ENCODE measurements around the gene VPS16. TPM values are rescaled to one million over a fixed set of nuclear protein-coding genes. Genes with fewer than 3 reads are reported as not detected.

VPS16 gene
- total RNA-seq, 2 donors from 2014 or later: 88.0 to 101 TPM

GRCh38 chr20:2833761-2834160, 6.8 kb upstream of the VPS16 start:
- H3K9me3 Mint-ChIP-seq: no peaks in the 10 kb centered on the region
- peaks cover 10 to 31% of the 10 kb centered on the region in 2 donors for H3K4me1 Mint-ChIP-seq (ENCODE audit: low read depth in 2 of 2)
- peaks cover 0 to 2% of the 10 kb centered on the region in 2 donors for H3K27me3 Mint-ChIP-seq
- ATAC-seq: no peak
- H3K4me3 Mint-ChIP-seq: no peak overlapping the region
- DNase-seq (ENCODE audit: low spot score): no peak
- no peak overlapping the region for H3K27ac Mint-ChIP-seq
- H3K36me3 Mint-ChIP-seq: peaks cover 18% of the 10 kb centered on the region

- DNase-seq (ENCODE audit: low spot score) (no peak), ATAC-seq (no peak)
- H3K9me3 Mint-ChIP-seq: no peaks in the 10 kb centered on the region
- H3K36me3 Mint-ChIP-seq: peaks cover 22% of the 10 kb centered on the region
- H3K4me1 Mint-ChIP-seq (ENCODE audit: low read depth in 2 of 2): peaks cover 15 to 36% of the 10 kb centered on the region in 2 donors
- H3K27me3 Mint-ChIP-seq: no peaks in the 10 kb centered on the region
- H3K4me3 Mint-ChIP-seq: no peak overlapping the region
- H3K27ac Mint-ChIP-seq: no peak overlapping the region
Measured at GRCh38 chr20:2834401-2835110, 6.0 kb upstream of the VPS16 start.

DNA sequence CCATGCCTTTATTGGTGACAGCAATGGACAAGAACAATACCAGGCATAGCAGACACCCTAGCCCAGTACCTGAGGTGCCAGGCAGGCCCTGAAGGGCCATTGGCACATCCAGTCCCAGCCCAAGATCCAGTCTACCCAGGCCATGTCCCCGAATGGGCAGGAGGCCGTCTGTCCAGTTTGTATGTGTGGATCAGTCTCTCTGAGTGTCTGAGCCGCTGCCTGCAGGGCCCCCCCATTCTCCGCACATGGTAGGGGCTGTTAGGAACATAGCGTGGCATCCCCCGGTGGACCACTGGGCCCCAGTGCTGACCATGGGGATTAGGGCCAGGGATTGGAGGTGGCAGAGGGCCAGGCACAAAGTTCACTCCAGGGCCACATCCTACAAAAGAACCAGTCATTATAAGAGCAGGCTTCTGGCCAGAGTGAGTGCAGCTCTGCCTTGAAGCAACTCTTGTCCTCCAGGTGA, 5.2 kb upstream of the VPS16 start:
- Mint-ChIP-seq H3K27me3 (no peaks in the 10 kb centered on the region), H3K27ac (no peak overlapping the region), H3K36me3 (peaks cover 23% of the 10 kb centered on the region), H3K4me1 (ENCODE audit: low read depth in 2 of 2) (peaks cover 16 to 39% of the 10 kb centered on the region in 2 donors), H3K9me3 (no peaks in the 10 kb centered on the region), H3K4me3 (no peak overlapping the region)
- no peak for DNase-seq (ENCODE audit: low spot score)
- no peak for ATAC-seq

DNA sequence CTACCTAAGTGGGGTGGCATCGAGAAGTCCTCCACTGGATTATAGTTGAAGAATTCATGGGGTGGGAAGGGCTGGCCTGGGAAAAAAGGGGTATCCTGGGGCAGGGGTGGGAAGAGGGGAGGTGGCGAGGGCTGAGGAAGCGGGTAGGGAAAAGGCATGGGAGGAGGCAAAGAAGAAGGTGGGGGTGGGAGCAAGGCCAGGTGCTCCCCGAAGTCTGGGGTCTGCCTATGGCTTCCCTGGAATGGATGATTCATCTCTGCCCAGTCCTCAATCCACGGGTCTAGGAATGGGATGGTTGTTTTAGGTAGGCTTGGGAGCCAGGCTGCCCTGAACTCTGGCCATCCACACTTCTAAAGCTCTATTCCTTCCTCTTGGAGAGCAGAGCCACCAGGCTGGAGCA, 4.5 kb upstream of the VPS16 start:
- ATAC-seq (no peak), DNase-seq (ENCODE audit: low spot score) (no peak)
- no peaks in the 10 kb centered on the region for H3K27me3 Mint-ChIP-seq
- H3K27ac Mint-ChIP-seq: no peak overlapping the region
- H3K4me1 Mint-ChIP-seq (ENCODE audit: low read depth in 2 of 2): peaks cover 16 to 39% of the 10 kb centered on the region in 2 donors
- no peaks in the 10 kb centered on the region for H3K9me3 Mint-ChIP-seq
- H3K36me3 Mint-ChIP-seq: peaks cover 23% of the 10 kb centered on the region
- no peak overlapping the region for H3K4me3 Mint-ChIP-seq

DNA sequence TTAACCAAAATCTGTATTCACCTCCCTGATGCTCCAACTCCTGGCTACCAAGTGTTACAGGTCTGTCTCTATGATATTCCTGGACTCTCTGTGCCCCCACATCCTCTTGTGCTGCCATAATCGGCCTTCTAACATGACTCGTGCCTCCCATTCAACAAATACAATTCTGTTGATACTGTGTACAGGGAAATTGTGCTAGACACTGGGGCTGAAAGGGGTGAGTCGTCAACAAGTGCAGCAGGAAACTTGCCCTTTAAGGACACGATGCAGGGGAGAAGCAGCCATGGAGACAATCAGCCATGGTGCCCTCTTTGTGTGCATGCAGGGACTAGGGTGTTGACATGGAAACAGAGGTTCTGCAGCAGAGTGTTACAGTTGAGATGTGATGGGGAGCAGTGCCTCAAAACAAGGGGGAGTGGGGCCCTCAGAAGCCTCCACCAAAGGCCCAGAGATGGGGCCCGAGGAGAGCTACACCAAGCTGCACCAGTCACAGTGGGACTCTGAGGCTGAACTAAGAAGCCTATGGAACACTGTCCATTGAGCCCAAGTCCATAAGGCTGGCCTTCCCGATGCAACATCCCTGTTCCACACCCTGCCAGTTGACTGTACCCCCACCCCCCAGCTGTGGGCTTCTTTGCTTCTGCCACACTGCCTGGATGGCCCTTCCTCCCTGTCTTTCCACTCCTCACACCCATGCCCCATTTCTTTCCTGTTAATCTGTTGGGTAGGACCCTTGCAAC, 3.2 kb upstream of the VPS16 start:
- no peak for ATAC-seq
- no peaks in the 10 kb centered on the region for H3K27me3 Mint-ChIP-seq
- no peak overlapping the region for H3K27ac Mint-ChIP-seq
- peaks cover 17 to 39% of the 10 kb centered on the region in 2 donors for H3K4me1 Mint-ChIP-seq (ENCODE audit: low read depth in 2 of 2)
- peaks cover 27% of the 10 kb centered on the region for H3K36me3 Mint-ChIP-seq
- no peaks in the 10 kb centered on the region for H3K9me3 Mint-ChIP-seq
- no peak for DNase-seq (ENCODE audit: low spot score)
- no peak overlapping the region for H3K4me3 Mint-ChIP-seq

DNA sequence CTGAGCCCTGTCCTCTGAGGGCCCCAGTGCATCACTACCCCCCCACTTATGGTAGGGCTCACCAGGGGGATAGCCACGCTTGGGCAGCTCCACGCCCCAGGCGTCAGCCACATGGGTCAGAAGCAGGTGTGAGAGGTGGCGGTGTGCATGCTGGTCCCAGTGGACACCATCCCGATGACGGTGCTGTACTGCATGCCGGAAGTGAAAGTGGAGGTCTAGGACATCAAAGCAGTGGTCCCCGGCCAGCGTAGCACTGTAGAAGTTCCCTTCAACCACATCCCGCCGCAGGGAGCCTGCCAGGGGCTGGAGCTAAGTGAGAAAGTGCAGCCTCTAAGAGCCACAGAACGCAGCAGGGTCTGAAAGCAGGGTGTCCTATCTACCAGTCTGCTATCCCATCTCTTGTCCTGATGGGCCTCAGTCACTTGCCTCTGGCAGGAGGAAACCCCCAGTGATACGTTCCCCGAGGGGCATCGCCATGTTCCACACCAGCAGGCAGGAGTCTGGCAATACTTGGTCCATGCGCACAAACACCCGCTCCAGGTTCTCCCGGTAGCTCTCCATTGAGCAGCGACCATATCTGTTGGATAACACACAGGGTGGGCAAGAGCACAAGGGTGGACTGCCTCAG, 2.3 kb upstream of the VPS16 start:
- no peak for ATAC-seq
- Mint-ChIP-seq H3K4me3 (no peak overlapping the region), H3K27ac (no peak overlapping the region), H3K4me1 (ENCODE audit: low read depth in 2 of 2) (peaks cover 17 to 36% of the 10 kb centered on the region in 2 donors), H3K27me3 (no peaks in the 10 kb centered on the region), H3K36me3 (peaks cover 27% of the 10 kb centered on the region), H3K9me3 (no peaks in the 10 kb centered on the region)
- DNase-seq (ENCODE audit: low spot score): no peak

GRCh38 chr20:2838847-2839671, 1.5 kb upstream of the VPS16 start:
- Mint-ChIP-seq H3K4me1 (ENCODE audit: low read depth in 2 of 2) (peaks cover 23 to 42% of the 10 kb centered on the region in 2 donors), H3K9me3 (no peaks in the 10 kb centered on the region), H3K27me3 (no peaks in the 10 kb centered on the region), H3K27ac (peak overlapping the region; percentile 81 to 92), H3K4me3 (peak overlapping the region; percentile 91), H3K36me3 (peaks cover 27% of the 10 kb centered on the region)
- ATAC-seq (no peak), DNase-seq (ENCODE audit: low spot score) (no peak)

- H3K9me3 Mint-ChIP-seq: no peaks in the 10 kb centered on the region
- H3K4me1 Mint-ChIP-seq (ENCODE audit: low read depth in 2 of 2): peaks cover 30 to 49% of the 10 kb centered on the region in 2 donors
- no peaks in the 10 kb centered on the region for H3K27me3 Mint-ChIP-seq
- H3K36me3 Mint-ChIP-seq: peaks cover 27% of the 10 kb centered on the region
- H3K27ac Mint-ChIP-seq: peak overlapping the region; percentile 81 to 92
- DNase-seq (ENCODE audit: low spot score): no peak
- peak overlapping the region; percentile 91 for H3K4me3 Mint-ChIP-seq
- no peak for ATAC-seq
Measured at GRCh38 chr20:2839732-2840137, 810 bp upstream of the VPS16 start.

DNA sequence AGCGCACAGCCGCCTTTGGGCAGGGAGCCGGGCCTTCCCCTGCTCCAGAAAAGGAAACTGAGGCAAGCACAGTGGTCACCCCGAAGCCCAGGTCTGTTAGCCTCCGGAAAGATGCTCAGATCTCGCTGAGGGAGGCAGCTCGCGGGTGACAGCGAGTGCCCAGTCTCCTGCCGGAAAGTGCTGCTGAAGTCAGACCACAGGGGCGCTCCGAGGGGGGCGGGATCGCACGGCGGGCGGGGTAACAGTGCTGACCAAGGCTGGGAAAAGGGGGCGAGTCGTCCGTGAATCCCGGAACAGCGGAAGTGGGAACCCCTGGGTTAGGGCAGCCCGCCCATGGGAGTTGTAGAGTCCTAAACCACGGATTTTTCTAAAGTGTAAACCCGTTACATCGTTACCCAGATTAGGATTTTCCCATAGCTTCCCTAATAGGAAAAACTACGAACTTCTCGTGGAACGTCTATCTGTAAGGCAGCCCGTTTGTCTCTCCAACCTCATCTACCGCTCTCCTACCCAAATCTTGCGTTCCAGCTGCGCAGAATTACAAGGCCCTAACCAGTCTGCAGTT, 504 bp downstream of the VPS16 start:
- peak; percentile 88 for DNase-seq (ENCODE audit: low spot score)
- H3K4me3 Mint-ChIP-seq: peak overlapping the region; percentile 90
- H3K27ac Mint-ChIP-seq: peak overlapping the region; percentile 89 to 92
- no peaks in the 10 kb centered on the region for H3K27me3 Mint-ChIP-seq
- peaks cover 39 to 61% of the 10 kb centered on the region in 2 donors for H3K4me1 Mint-ChIP-seq (ENCODE audit: low read depth in 2 of 2)
- H3K9me3 Mint-ChIP-seq: no peaks in the 10 kb centered on the region
- peaks cover 30% of the 10 kb centered on the region for H3K36me3 Mint-ChIP-seq
- peak; percentile 67 to 69 for ATAC-seq

- peaks cover 45 to 51% of the 10 kb centered on the region in 2 donors for H3K4me1 Mint-ChIP-seq (ENCODE audit: low read depth in 2 of 2)
- DNase-seq (ENCODE audit: low spot score) (no peak), ATAC-seq (peak; percentile 76 to 82)
- peaks cover 16% of the 10 kb centered on the region for H3K36me3 Mint-ChIP-seq
- no peaks in the 10 kb centered on the region for H3K27me3 Mint-ChIP-seq
- H3K27ac Mint-ChIP-seq: peak overlapping the region; percentile 70 to 72
- no peaks in the 10 kb centered on the region for H3K9me3 Mint-ChIP-seq
- H3K4me3 Mint-ChIP-seq: peak overlapping the region; percentile 32
Measured at GRCh38 chr20:2845607-2846006, 5.1 kb downstream of the VPS16 start.

- H3K4me1 Mint-ChIP-seq (ENCODE audit: low read depth in 2 of 2): peaks cover 47 to 49% of the 10 kb centered on the region in 2 donors
- no peaks in the 10 kb centered on the region for H3K27me3 Mint-ChIP-seq
- H3K27ac Mint-ChIP-seq: peak overlapping the region; percentile 9 to 70
- H3K9me3 Mint-ChIP-seq: no peaks in the 10 kb centered on the region
- DNase-seq (ENCODE audit: low spot score) (no peak), ATAC-seq (no peak)
- H3K4me3 Mint-ChIP-seq: peak overlapping the region; percentile 46
- H3K36me3 Mint-ChIP-seq: peaks cover 12% of the 10 kb centered on the region
Measured at GRCh38 chr20:2846698-2847097, 6.2 kb downstream of the VPS16 start.

DNA sequence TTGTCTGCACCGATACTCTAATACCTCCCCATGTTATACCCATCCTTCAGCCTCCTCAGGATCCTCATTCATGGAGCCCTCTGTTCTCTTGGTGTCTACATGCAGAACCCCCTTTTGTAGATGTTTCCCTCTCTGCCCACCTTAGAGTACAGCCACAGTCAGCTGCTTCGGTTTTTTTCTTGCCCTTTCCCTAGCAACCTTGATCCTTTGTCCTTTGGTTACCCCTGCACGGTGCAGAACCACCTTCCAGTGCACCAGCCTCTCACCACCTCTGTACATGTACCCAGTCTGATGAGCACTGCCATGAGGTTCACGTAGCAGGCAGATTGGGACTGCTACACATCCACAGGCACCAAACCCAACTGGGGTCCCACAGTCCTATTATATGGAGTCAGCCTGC, 7.3 kb downstream of the VPS16 start:
- Mint-ChIP-seq H3K36me3 (peaks cover 12% of the 10 kb centered on the region), H3K4me1 (ENCODE audit: low read depth in 2 of 2) (peaks cover 54 to 60% of the 10 kb centered on the region in 2 donors), H3K4me3 (no peak overlapping the region), H3K27me3 (no peaks in the 10 kb centered on the region), H3K9me3 (no peaks in the 10 kb centered on the region), H3K27ac (peak overlapping the region; percentile 9 to 70)
- DNase-seq (ENCODE audit: low spot score): no peak
- no peak for ATAC-seq

- ATAC-seq (peak in 1 of 2 donors; percentile 17), DNase-seq (ENCODE audit: low spot score) (no peak)
- no peaks in the 10 kb centered on the region for H3K9me3 Mint-ChIP-seq
- H3K27ac Mint-ChIP-seq: peak overlapping the region in 1 of 2 donors; percentile 49
- no peaks in the 10 kb centered on the region for H3K27me3 Mint-ChIP-seq
- peaks cover 5% of the 10 kb centered on the region for H3K36me3 Mint-ChIP-seq
- peaks cover 52 to 54% of the 10 kb centered on the region in 2 donors for H3K4me1 Mint-ChIP-seq (ENCODE audit: low read depth in 2 of 2)
- H3K4me3 Mint-ChIP-seq: peak overlapping the region; percentile 21
Measured at GRCh38 chr20:2849529-2849928, 9.0 kb downstream of the VPS16 start.

Data from natural killer cell treated with Interleukin-12 subunit alpha and Interleukin-12 subunit beta and Interleukin-15 and Interleukin-18, amount 100 ng/mL, for 72 hours (primary cell).